ELF-1 (cell line): Measurements from ENCODE around the gene TM4SF20.

Source experiments
- DNase-seq: peaks from one replicate; pipeline ENCODE4 v3.0.0-alpha.2; 2016; ENCODE audit warnings: low read depth, low spot score

The TM4SF20 gene

GRCh38 chr2:227320305-227321094 is 58.6 kb downstream of the TM4SF20 start:
- DNase-seq, result peak; percentile 14

GRCh38 chr2:227317834-227318233 is 61.3 kb downstream of the TM4SF20 start:
- no peak for DNase-seq

GRCh38 chr2:227313310-227313709 is 65.8 kb downstream of the TM4SF20 start:
- no peak for DNase-seq

GRCh38 chr2:227312579-227312978 is 66.5 kb downstream of the TM4SF20 start:
- DNase-seq, result no peak
